Stomach (tissue), 4 donors: ENCODE data around the gene CSNK2A1.

ENCODE experiments used
- CTCF ChIP-seq, 7 experiments: fragments of 450-650 bp in 4 of 7; fragments of 200-600 bp in 3 of 7; sonication (generic) in 3 of 7; IDR thresholded peaks; one replicate each; pipeline ENCODE4 v1.5.1; 2016 to 2019; ENCODE audit warnings: antibody characterized with exemption in 7 of 7, control low read depth in 2 of 7, mild to moderate bottlenecking in 1 of 7
- EP300 ChIP-seq: sonication (generic); formaldehyde crosslinking; IDR thresholded peaks from one replicate; pipeline ENCODE4 v1.6.1; 2017; ENCODE audit warnings: antibody characterized with exemption
- POLR2A ChIP-seq, 4 donors: fragments of 450-650 bp; IDR thresholded peaks; one replicate each; pipeline ENCODE4 v1.6.1; 2016; ENCODE audit warnings: antibody characterized with exemption in 4 of 4, control low read depth in 2 of 4, mild to moderate bottlenecking in 1 of 4, moderate library complexity in 1 of 4
- POLR2AphosphoS5 ChIP-seq, 3 donors: sonication (generic); formaldehyde crosslinking; IDR thresholded peaks; one replicate each; pipeline ENCODE4 v1.6.1; 2016; ENCODE audit warnings: antibody characterized with exemption in 3 of 3

GRCh38 chr20:444862-445426 is 98.6 kb downstream of the CSNK2A1 start:
- TF ChIP-seq CTCF (IDR thresholded peaks at IDR 0.05) (no peak), POLR2A (IDR thresholded peaks at IDR 0.05) (no peak), POLR2AphosphoS5 (IDR thresholded peaks at IDR 0.05) (no peak), EP300 (no peak)
